GM12874 (cell line): ENCODE data around the gene RAB6B.

Experiments used
- TF ChIP-seq, protein P1 (sequence below): IDR thresholded peaks from 2 replicates; pipeline ENCODE4 v1.5.1; 2011; ENCODE audit warnings: low read depth, mild to moderate bottlenecking, control low read depth, low read length, moderate library complexity; ENCODE audit not compliant: insufficient read depth

Gene RAB6B

DNA sequence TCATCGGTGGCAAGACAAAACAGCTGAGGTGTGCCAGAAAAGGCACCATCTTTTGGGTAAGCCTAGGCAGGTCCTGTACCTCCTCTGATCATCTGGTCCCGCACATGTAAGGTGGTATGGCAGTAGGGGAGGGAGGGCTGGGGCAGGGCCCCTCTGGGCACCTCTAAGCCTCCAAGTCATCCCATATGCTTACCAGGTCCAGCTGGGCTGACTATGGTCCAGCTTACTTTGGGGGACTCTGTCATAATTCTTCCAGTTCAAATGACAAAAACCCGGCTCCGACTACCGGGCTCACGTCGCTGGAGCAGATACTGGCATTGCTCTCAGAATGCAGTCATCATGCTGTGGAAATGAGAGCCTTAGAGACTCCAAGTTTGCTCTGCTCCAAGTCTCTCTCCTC, 1.9 kb upstream of the RAB6B start:
- TF ChIP-seq, protein P1, sequence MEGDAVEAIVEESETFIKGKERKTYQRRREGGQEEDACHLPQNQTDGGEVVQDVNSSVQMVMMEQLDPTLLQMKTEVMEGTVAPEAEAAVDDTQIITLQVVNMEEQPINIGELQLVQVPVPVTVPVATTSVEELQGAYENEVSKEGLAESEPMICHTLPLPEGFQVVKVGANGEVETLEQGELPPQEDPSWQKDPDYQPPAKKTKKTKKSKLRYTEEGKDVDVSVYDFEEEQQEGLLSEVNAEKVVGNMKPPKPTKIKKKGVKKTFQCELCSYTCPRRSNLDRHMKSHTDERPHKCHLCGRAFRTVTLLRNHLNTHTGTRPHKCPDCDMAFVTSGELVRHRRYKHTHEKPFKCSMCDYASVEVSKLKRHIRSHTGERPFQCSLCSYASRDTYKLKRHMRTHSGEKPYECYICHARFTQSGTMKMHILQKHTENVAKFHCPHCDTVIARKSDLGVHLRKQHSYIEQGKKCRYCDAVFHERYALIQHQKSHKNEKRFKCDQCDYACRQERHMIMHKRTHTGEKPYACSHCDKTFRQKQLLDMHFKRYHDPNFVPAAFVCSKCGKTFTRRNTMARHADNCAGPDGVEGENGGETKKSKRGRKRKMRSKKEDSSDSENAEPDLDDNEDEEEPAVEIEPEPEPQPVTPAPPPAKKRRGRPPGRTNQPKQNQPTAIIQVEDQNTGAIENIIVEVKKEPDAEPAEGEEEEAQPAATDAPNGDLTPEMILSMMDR = no peak

DNA sequence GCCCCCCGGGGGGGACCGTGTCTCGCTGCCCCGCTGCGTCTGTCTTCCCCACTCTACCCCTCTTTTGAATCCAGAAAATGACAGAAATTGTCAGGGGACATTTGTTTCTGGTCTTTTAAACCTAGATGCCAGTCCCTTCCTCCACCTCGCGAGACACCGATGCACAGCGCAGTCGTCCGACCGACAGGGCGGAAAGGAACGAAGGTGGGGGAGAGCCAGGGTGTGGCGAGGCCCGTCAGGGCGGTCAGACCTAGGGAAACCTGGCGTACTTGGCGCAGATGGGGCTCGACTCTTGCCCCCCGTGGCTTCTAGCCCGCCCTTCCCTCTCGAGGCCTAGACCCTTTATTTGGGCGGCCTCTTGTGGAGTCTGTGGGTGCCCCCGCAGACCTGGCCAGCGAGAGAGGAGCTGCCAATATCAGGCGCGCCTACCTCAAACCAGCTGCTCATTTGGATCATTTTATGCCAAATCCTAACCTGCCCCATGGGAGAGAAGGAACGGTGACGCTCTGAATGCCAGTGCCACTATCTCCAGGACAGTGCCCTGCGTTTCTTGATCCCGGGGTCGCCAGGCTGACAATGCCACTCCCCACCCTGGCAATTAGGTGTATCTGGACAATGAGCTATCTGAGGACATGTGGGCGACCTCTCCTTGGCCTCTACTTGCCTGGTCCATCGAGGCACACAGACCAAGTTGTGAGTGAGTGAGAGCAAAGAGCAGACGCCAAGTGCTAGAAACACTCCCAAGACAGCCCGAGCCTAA, 500 bp upstream of the RAB6B start:
- TF ChIP-seq, protein P1 = no peak

- TF ChIP-seq, protein P1 = no peak
These were observed 1.1 kb downstream of the RAB6B start for GRCh38 chr3:133894353-133895207.

- TF ChIP-seq, protein P1 = no peak
These were observed 1.9 kb downstream of the RAB6B start for GRCh38 chr3:133893683-133894352.

DNA sequence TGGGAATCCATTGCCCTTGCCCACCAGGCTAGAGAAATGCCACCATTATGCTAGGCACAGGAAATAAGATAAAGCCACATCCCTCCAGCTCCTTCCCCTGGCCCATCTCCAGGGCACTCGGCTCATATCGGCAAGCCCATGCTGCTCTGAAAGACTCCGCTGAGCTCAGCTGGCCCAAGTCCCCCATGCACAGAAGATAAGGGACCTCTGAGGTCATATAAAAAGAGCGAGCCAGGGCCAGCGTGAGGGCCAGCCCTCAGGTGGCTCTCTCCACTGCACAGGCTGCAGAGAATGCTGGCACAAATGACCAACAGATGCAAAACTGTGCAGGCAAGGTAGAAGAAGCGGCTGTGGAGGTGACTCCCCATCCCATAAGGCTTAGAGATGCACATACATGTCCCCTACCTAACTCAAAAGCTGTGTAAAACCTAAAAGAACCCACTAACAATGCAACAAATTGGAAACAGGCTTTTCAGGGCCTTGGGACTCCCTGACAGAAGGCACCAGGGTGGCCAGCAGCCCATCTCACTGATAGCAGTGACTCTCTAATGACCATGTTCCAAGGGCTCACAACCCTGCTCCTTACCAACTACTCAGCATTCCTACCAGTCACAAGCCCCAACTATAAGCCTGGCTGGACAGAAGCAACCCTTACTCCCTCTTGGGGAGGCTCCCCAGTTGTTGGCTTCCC, 3.0 kb downstream of the RAB6B start:
- TF ChIP-seq, protein P1 = no peak

- TF ChIP-seq, protein P1 = no peak
These were observed 3.9 kb downstream of the RAB6B start for GRCh38 chr3:133891662-133892378.
